Endothelial cell of umbilical vein (primary cell): ENCODE data around the gene ZWINT. TPM values are rescaled to one million over a fixed set of nuclear protein-coding genes. Genes with fewer than 3 reads are reported as not detected.

Source experiments
- BruUV-seq: library from RNA; stranded (reverse); fragments of 400-500 nt; replicated peaks from 2 replicates; lab custom pipeline; 2021; lab: Mats Ljungman, UMichigan
- CTCF ChIA-PET: fragments of 300-600, 350-600 bp; sonication (Branson Sonifier 250); formaldehyde crosslinking; loops from one replicate; lab custom pipeline; 2021; ENCODE audit warnings: antibody characterized with exemption, inconsistent platforms; lab: Charles Lee
- POLR2A ChIA-PET: fragments of 300-600, 350-600 bp; sonication (Branson Sonifier 250); formaldehyde crosslinking; loops from one replicate; lab custom pipeline; 2021; ENCODE audit warnings: antibody characterized with exemption, inconsistent platforms; lab: Charles Lee
- DNase-seq: peaks from one replicate; pipeline ENCODE4 v3.0.0-alpha.2; 2011; ENCODE audit warnings: low read depth, low spot score
- FAIRE-seq: peaks from 2 replicates; lab custom pipeline; 2011; peaks lifted over from hg19 to GRCh38; lab: Jason Lieb, UNC
- H2AFZ ChIP-seq: 2 replicates; pipeline ENCODE4 v1.6.0; 2012; ENCODE audit warnings: low read depth, low read length, control low read depth, inconsistent platforms
- H3K27ac ChIP-seq: 2 replicates; pipeline ENCODE4 v1.5.1; 2011; ENCODE audit warnings: low read depth, mild to moderate bottlenecking, control low read depth, low read length, moderate library complexity; ENCODE audit not compliant: insufficient read depth
- H3K27me3 ChIP-seq, 2 experiments: 2 replicates each; pipeline versions ENCODE4 v1.6.0 to v1.6.1; 2011; ENCODE audit warnings: low read length in 2 of 2, mixed read lengths in 1 of 2; ENCODE audit not compliant: control insufficient read depth in 2 of 2, insufficient read depth in 2 of 2
- H3K36me3 ChIP-seq, 2 experiments: 2 replicates in 1 of 2; 3 replicates in 1 of 2; pipeline ENCODE4 v1.5.1; 2011; ENCODE audit warnings: low read length in 2 of 2, mild to moderate bottlenecking in 1 of 2, moderate library complexity in 1 of 2; ENCODE audit not compliant: control insufficient read depth in 2 of 2, insufficient read depth in 2 of 2; ENCODE audit errors: extremely low read depth in 1 of 2
- H3K4me1 ChIP-seq: 3 replicates; pipeline ENCODE4 v1.5.1; 2011; ENCODE audit warnings: mild to moderate bottlenecking, low read length; ENCODE audit not compliant: control insufficient read depth, insufficient read depth; ENCODE audit errors: extremely low read depth
- H3K4me2 ChIP-seq: 2 replicates; pipeline ENCODE4 v1.6.1; 2011; ENCODE audit warnings: low read length, control low read depth, mixed read lengths; ENCODE audit not compliant: insufficient read depth
- H3K4me3 ChIP-seq, 3 experiments: fragments of 200-600 bp in 1 of 3; sonication (generic), shearing (Covaris generic) in 1 of 3; replicated peaks in 1 of 3; 2 replicates each; pipeline ENCODE4 v1.5.1; 2011 to 2016; ENCODE audit warnings: control low read depth in 3 of 3, low read length in 3 of 3, mild to moderate bottlenecking in 2 of 3, inconsistent platforms in 1 of 3, low read depth in 1 of 3, moderate library complexity in 1 of 3; ENCODE audit not compliant: insufficient read depth in 1 of 3
- H3K79me2 ChIP-seq: 2 replicates; pipeline ENCODE4 v1.6.0; 2012; ENCODE audit warnings: low read length, inconsistent platforms; ENCODE audit not compliant: control insufficient read depth, insufficient read depth
- H3K9ac ChIP-seq: replicated peaks from 2 replicates; pipeline ENCODE3; 2011; ENCODE audit warnings: low read length, control low read depth; ENCODE audit not compliant: insufficient read depth; ENCODE audit errors: extremely low read depth
- H3K9me1 ChIP-seq: replicated peaks from 3 replicates; pipeline ENCODE4 v1.6.0; 2011; ENCODE audit warnings: mild to moderate bottlenecking, low read length; ENCODE audit not compliant: control insufficient read depth, insufficient read depth; ENCODE audit errors: extremely low read depth
- H3K9me3 ChIP-seq: replicated peaks from 2 replicates; pipeline ENCODE4 v1.5.1; 2012; ENCODE audit warnings: low read length, inconsistent platforms; ENCODE audit not compliant: control insufficient read depth, insufficient read depth
- H4K20me1 ChIP-seq: replicated peaks from 2 replicates; pipeline ENCODE3; 2011; ENCODE audit warnings: mild to moderate bottlenecking, low read length; ENCODE audit not compliant: control insufficient read depth, insufficient read depth; ENCODE audit errors: extremely low read depth
- CTCF ChIP-seq, 2 donors: IDR thresholded peaks; 1 replicate in 1 of 2; 2 replicates in 1 of 2; pipeline ENCODE4 v1.5.1; 2011; ENCODE audit warnings: low read length in 2 of 2, mild to moderate bottlenecking in 2 of 2, moderate library complexity in 2 of 2, control low read depth in 1 of 2, inconsistent platforms in 1 of 2, low read depth in 1 of 2; ENCODE audit not compliant: insufficient read depth in 1 of 2; ENCODE audit errors: extremely low read depth in 1 of 2
- EZH2 ChIP-seq: IDR thresholded peaks from 2 replicates; pipeline ENCODE4 v1.6.1; 2012; ENCODE audit warnings: borderline replicate concordance, low read depth, mild to moderate bottlenecking, moderate library complexity, low read length, inconsistent platforms; ENCODE audit not compliant: severe bottlenecking
- FOS ChIP-seq: IDR thresholded peaks from 2 replicates; pipeline ENCODE4 v1.6.1; 2011; ENCODE audit warnings: mild to moderate bottlenecking, low read length, moderate library complexity, borderline replicate concordance; ENCODE audit not compliant: insufficient read depth
- GATA2 ChIP-seq: IDR thresholded peaks from 2 replicates; pipeline ENCODE4 v1.7.0; 2011; ENCODE audit warnings: low read depth, mild to moderate bottlenecking, moderate library complexity, mixed read lengths, low read length; ENCODE audit not compliant: insufficient read length, insufficient read depth
- JUN ChIP-seq: IDR thresholded peaks from 2 replicates; pipeline ENCODE4 v1.6.1; 2011; ENCODE audit warnings: borderline replicate concordance, low read depth; ENCODE audit not compliant: insufficient read length, insufficient read depth
- MAX ChIP-seq: IDR thresholded peaks from 2 replicates; pipeline ENCODE4 v1.6.1; 2011; ENCODE audit not compliant: insufficient read depth, insufficient read length
- MYC ChIP-seq: IDR thresholded peaks from one replicate; pipeline ENCODE4 v1.6.1; 2011; ENCODE audit warnings: mild to moderate bottlenecking, low read depth, low read length
- POLR2A ChIP-seq: IDR thresholded peaks from 2 replicates; pipeline ENCODE4 v1.6.1; 2012; ENCODE audit warnings: low read depth, mild to moderate bottlenecking, control low read depth, low read length
- POLR2AphosphoS5 ChIP-seq: IDR thresholded peaks from 2 replicates; pipeline ENCODE4 v1.6.1; 2012; ENCODE audit warnings: low read depth, mild to moderate bottlenecking, control low read depth, low read length, moderate library complexity; ENCODE audit not compliant: insufficient read depth
- dilution Hi-C: fragments of 300-500 bp; cut with MboI; formaldehyde crosslinking; loops from one replicate; pipeline ENCODE4 v1.15.0; 2019; ENCODE audit warnings: low sequenced_read_pairs; ENCODE audit not compliant: extremely low pct_ligation_motif_present
- intact Hi-C: fragments of 100-400 bp; cut with micrococcal nuclease; formaldehyde crosslinking; loops from one replicate; pipeline ENCODE4 v1.10.0; 2022
- polyA plus RNA-seq, 4 experiments: library from polyadenylated mRNA; depleted of rRNA in 3 of 4; stranded (reverse) in 3 of 4; unstranded in 1 of 4; fragments of >200 nt; gene quantifications; 2 replicates each; pipeline versions ENCODE4 v1.2.1 to v1.2.3, GENCODE V29; 2011 to 2012; ENCODE audit warnings: missing spikeins in 1 of 4
- total RNA-seq: library from RNA; stranded (reverse); gene quantifications from 2 replicates; pipeline ENCODE4 v1.2.3, GENCODE V29; 2021

The ZWINT gene
- total and polyA plus RNA-seq, 2 donors (not counting 3 experiments of a cell fraction or from before 2014, with no cell fraction given), result 42.8 to 69.6 TPM

- Histone ChIP-seq H3K9ac (no peak overlapping the region), H2AFZ (no peak overlapping the region), H3K9me1 (no peaks in the 10 kb centered on the region), H3K27ac (no peak overlapping the region), H3K4me3 (no peak overlapping the region), H3K4me1 (no peaks in the 10 kb centered on the region), H3K36me3 (no peaks in the 10 kb centered on the region), H4K20me1 (no peaks in the 10 kb centered on the region), H3K4me2 (no peak overlapping the region), H3K79me2 (no peaks in the 10 kb centered on the region), H3K27me3 (no peaks in the 10 kb centered on the region), H3K9me3 (peaks cover 2% of the 10 kb centered on the region)
- ChIA-PET CTCF (no interaction called here), POLR2A (no interaction called here)
- FAIRE-seq (no peak), DNase-seq (no peak)
- dilution Hi-C loops, result no loop called here
- intact Hi-C loops, result no loop called here
- no peak for TF ChIP-seq FOS
- TF ChIP-seq MAX, result no peak
- no peak for TF ChIP-seq EZH2
- TF ChIP-seq JUN, result no peak
- no peak for TF ChIP-seq POLR2AphosphoS5
- no peak for TF ChIP-seq CTCF (IDR thresholded peaks at IDR 0.05; ENCODE audit: extremely low read depth in 1 of 2, insufficient read depth in 1 of 2, low read depth in 1 of 2, low read length in 2 of 2)
- TF ChIP-seq MYC, result no peak
- no peak for TF ChIP-seq GATA2
- no peak for TF ChIP-seq POLR2A
- BruUV-seq, result no TSS peak
These were observed 41.7 kb downstream of the ZWINT start for GRCh38 chr10:56319386-56319785.
